Loucy (cell line): ENCODE data around the gene BANF2.

Experiments used
- CTCF ChIP-seq: fragments of 200-600 bp; sonication (generic); conservative IDR thresholded peaks from 2 replicates; pipeline ENCODE4 v1.5.1; 2014; ENCODE audit warnings: mild to moderate bottlenecking, antibody characterized with exemption, low read length
- EZH2phosphoT487 ChIP-seq: fragments of 200-600 bp; IDR thresholded peaks from 2 replicates; pipeline ENCODE4 v1.6.1; 2018; ENCODE audit warnings: antibody characterized with exemption, mild to moderate bottlenecking, moderate library complexity, borderline replicate concordance

GRCh38 chr20:17684077-17684888, 15.5 kb upstream of the BANF2 start:
- TF ChIP-seq CTCF, result no peak
- TF ChIP-seq EZH2phosphoT487, result no peak
